ENCODE results near the gene GNB1L. TPM values are rescaled to one million over a fixed set of nuclear protein-coding genes. Genes with fewer than 3 reads are reported as not detected.

GNB1L gene
- total RNA-seq, 1 donor, result 4.0 TPM

- Histone ChIP-seq H3K27me3 (ENCODE audit: insufficient read depth, low read length) (no peaks in the 10 kb centered on the region), H3K79me2 (ENCODE audit: insufficient read depth, low read length) (no peaks in the 10 kb centered on the region), H3K4me2 (ENCODE audit: insufficient read depth, low read length) (no peak overlapping the region), H4K20me1 (ENCODE audit: insufficient read depth, low read length) (no peaks in the 10 kb centered on the region), H3K36me3 (ENCODE audit: insufficient read depth, low read length) (no peaks in the 10 kb centered on the region), H3K4me1 (ENCODE audit: insufficient read depth, low read length) (no peaks in the 10 kb centered on the region), H3K4me3 (ENCODE audit: insufficient read depth, low read length) (no peak overlapping the region), H3K27ac (ENCODE audit: low read depth, low read length) (no peak overlapping the region), H3K9me3 (ENCODE audit: low read depth, low read length) (no peaks in the 10 kb centered on the region), H2AFZ (ENCODE audit: low read length) (no peak overlapping the region)
- no peak for TF ChIP-seq CTCF (IDR thresholded peaks at IDR 0.05; ENCODE audit: extremely low read depth, low read depth, low read length)
- DNase-seq (ENCODE audit: insufficient read length, low spot score, missing footprints), result no peak
These were observed 111.0 kb downstream of the GNB1L start for GRCh38 chr22:19743651-19744050.

- no peaks in the 10 kb centered on the region for H3K27me3 ChIP-seq (ENCODE audit: insufficient read depth, low read length)
- no peak for DNase-seq (ENCODE audit: insufficient read length, low spot score, missing footprints)
- H3K36me3 ChIP-seq (ENCODE audit: insufficient read depth, low read length), result no peaks in the 10 kb centered on the region
- H3K9me3 ChIP-seq (ENCODE audit: low read depth, low read length), result no peaks in the 10 kb centered on the region
- no peak overlapping the region for H3K27ac ChIP-seq (ENCODE audit: low read depth, low read length)
- H2AFZ ChIP-seq (ENCODE audit: low read length), result no peak overlapping the region
- no peaks in the 10 kb centered on the region for H4K20me1 ChIP-seq (ENCODE audit: insufficient read depth, low read length)
- H3K79me2 ChIP-seq (ENCODE audit: insufficient read depth, low read length), result no peaks in the 10 kb centered on the region
- no peak for TF ChIP-seq CTCF (IDR thresholded peaks at IDR 0.05; ENCODE audit: extremely low read depth, low read depth, low read length)
- no peak overlapping the region for H3K4me3 ChIP-seq (ENCODE audit: insufficient read depth, low read length)
- no peak overlapping the region for H3K4me2 ChIP-seq (ENCODE audit: insufficient read depth, low read length)
- no peaks in the 10 kb centered on the region for H3K4me1 ChIP-seq (ENCODE audit: insufficient read depth, low read length)
These were observed 111.6 kb downstream of the GNB1L start for GRCh38 chr22:19743081-19743480.

GRCh38 chr22:19742160-19743066, 112.3 kb downstream of the GNB1L start:
- H4K20me1 ChIP-seq (ENCODE audit: insufficient read depth, low read length), result no peaks in the 10 kb centered on the region
- TF ChIP-seq CTCF (IDR thresholded peaks at IDR 0.05; ENCODE audit: extremely low read depth, low read depth, low read length), result no peak
- DNase-seq (ENCODE audit: insufficient read length, low spot score, missing footprints), result no peak
- H3K9me3 ChIP-seq (ENCODE audit: low read depth, low read length), result no peaks in the 10 kb centered on the region
- no peak overlapping the region for H3K4me2 ChIP-seq (ENCODE audit: insufficient read depth, low read length)
- no peak overlapping the region for H3K4me3 ChIP-seq (ENCODE audit: insufficient read depth, low read length)
- no peaks in the 10 kb centered on the region for H3K36me3 ChIP-seq (ENCODE audit: insufficient read depth, low read length)
- no peak overlapping the region for H2AFZ ChIP-seq (ENCODE audit: low read length)
- H3K4me1 ChIP-seq (ENCODE audit: insufficient read depth, low read length), result no peaks in the 10 kb centered on the region
- H3K79me2 ChIP-seq (ENCODE audit: insufficient read depth, low read length), result no peaks in the 10 kb centered on the region
- no peaks in the 10 kb centered on the region for H3K27me3 ChIP-seq (ENCODE audit: insufficient read depth, low read length)
- no peak overlapping the region for H3K27ac ChIP-seq (ENCODE audit: low read depth, low read length)

GRCh38 chr22:19741053-19741452, 113.6 kb downstream of the GNB1L start:
- no peak overlapping the region for H2AFZ ChIP-seq (ENCODE audit: low read length)

More at GRCh38 chr22:19741053-19741452, 113.6 kb downstream of the GNB1L start:
- Histone ChIP-seq H4K20me1 (ENCODE audit: insufficient read depth, low read length) (no peaks in the 10 kb centered on the region), H3K4me3 (ENCODE audit: insufficient read depth, low read length) (no peak overlapping the region), H3K9me3 (ENCODE audit: low read depth, low read length) (no peaks in the 10 kb centered on the region), H3K4me1 (ENCODE audit: insufficient read depth, low read length) (no peaks in the 10 kb centered on the region), H3K27me3 (ENCODE audit: insufficient read depth, low read length) (no peaks in the 10 kb centered on the region), H3K79me2 (ENCODE audit: insufficient read depth, low read length) (no peaks in the 10 kb centered on the region), H3K36me3 (ENCODE audit: insufficient read depth, low read length) (no peaks in the 10 kb centered on the region), H3K27ac (ENCODE audit: low read depth, low read length) (no peak overlapping the region), H3K4me2 (ENCODE audit: insufficient read depth, low read length) (no peak overlapping the region)
- DNase-seq (ENCODE audit: insufficient read length, low spot score, missing footprints), result no peak
- no peak for TF ChIP-seq CTCF (IDR thresholded peaks at IDR 0.05; ENCODE audit: extremely low read depth, low read depth, low read length)
